ENCODE results near the gene FLT4.

DNA sequence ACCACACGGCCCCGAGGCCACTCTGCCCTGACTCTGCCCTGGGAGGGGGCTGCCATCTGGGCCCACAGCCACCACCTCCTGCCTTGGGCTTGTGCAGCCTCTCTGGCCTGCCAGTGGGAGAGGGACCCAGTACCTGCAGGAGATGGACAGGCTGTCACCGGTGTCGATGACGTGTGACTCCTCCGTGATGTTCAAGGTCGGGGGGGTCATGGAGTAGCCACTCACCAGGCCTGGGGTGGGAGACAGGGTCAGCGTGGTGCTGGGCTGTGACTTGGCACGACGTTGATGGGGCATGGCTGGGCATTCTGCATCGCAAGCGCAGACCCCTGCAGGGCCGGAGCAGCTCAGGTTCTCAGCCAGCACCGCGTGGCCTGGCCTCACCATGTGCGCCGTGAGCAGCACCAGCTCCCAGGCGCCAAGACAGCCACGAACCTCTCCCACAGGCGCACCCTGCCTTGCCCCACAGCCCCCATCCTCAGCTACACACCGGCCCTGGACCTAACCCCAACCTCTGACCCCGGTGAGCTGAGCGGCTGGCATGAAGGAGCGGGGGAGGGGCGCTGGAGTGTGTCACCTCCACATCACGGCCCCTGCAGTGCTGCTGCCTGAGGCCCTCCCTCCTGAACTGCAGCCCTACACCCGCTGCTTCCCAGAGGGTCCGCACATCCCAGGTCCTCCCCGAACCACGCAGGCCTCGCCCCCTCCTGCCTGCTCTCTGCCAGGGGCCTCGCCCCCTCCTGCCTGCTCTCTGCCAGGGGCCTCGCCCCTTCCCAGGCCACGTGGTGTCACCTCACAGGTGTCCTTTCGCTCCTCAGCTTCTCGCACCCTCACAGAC is 17.6 kb downstream of the FLT4 start:
- TF ChIP-seq, protein P1, sequence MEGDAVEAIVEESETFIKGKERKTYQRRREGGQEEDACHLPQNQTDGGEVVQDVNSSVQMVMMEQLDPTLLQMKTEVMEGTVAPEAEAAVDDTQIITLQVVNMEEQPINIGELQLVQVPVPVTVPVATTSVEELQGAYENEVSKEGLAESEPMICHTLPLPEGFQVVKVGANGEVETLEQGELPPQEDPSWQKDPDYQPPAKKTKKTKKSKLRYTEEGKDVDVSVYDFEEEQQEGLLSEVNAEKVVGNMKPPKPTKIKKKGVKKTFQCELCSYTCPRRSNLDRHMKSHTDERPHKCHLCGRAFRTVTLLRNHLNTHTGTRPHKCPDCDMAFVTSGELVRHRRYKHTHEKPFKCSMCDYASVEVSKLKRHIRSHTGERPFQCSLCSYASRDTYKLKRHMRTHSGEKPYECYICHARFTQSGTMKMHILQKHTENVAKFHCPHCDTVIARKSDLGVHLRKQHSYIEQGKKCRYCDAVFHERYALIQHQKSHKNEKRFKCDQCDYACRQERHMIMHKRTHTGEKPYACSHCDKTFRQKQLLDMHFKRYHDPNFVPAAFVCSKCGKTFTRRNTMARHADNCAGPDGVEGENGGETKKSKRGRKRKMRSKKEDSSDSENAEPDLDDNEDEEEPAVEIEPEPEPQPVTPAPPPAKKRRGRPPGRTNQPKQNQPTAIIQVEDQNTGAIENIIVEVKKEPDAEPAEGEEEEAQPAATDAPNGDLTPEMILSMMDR (IDR thresholded peaks at IDR 0.05) = no peak
- TF ChIP-seq POLR2A (IDR thresholded peaks at IDR 0.05) = no peak
